Stimulated activated CD8-positive, alpha-beta memory T cell treated with anti-CD3 and anti-CD28 coated beads, Interleukin-12 subunit alpha, Interleukin-12 subunit beta, amount 100 ng/mL, for 1 hour (primary cell): ENCODE results near the gene GMDS.

Experiments
- DNase-seq: peaks from one replicate; pipeline ENCODE4 v3.0.0-alpha.2; 2020; ENCODE audit warnings: low read depth

GMDS gene

GRCh38 chr6:2035826-2036709 is 209.3 kb downstream of the GMDS start:
- DNase-seq, result no peak

DNA sequence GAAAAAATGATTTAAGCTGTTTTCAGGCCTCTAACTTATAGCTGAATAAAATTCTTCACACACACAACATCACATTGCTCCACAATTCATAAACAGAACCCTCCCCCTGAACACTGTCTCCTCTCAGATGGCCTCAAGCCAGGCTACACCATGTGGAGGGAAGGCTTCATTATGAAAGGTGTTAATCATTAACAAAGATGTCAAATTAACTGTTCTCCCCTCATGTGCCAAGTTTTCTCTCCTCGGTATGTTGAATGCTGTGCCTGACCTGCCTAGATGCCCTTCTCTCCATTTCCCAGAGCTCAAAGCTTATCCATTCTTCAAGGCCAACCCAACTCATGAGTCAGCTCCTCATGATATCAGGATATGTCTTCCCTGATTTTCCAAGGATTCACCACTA is 210.4 kb downstream of the GMDS start:
- no peak for DNase-seq

DNA sequence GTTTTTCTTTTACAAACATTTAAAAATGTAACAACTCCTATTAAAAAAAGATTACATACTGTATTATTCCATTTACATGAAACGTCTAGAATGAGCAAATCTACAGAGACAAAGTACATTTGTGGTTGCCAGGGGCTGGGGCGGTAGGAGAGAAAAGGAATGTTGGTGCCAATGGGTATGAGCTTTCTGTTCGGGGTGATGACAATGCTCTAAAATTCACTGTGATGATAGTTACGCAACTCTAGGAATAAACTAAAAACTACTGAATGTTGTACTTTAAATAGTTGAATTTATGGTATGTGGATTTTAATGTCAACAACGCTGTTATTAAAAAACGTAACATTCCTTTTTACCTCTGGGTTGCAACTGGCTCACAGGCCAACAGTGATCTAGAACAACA is 211.1 kb downstream of the GMDS start:
- no peak for DNase-seq

DNA sequence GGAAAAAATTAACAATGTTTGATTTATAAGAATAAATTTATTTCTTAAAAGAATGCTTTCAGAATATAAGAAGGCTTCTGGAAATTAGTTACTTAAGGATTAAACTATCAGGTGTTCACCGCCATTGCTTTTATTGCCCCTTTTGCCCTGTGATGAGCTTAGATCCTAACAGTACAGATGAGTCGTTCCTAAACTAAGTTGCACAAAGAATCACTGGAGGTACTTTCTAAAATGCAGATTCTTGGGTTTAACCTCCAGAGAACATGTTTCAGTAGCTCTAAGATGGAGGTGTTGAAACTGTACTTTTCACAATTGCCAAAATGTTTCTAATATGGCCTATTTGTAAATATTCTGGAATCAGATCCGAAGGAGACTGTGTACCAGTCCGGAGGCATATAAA is 211.9 kb downstream of the GMDS start:
- DNase-seq, result no peak

GRCh38 chr6:2030682-2031244 is 214.6 kb downstream of the GMDS start:
- DNase-seq, result no peak

GRCh38 chr6:2029952-2030351 is 215.5 kb downstream of the GMDS start:
- DNase-seq, result no peak

GRCh38 chr6:2029130-2029794 is 216.1 kb downstream of the GMDS start:
- DNase-seq, result no peak

GRCh38 chr6:2028457-2029038 is 216.9 kb downstream of the GMDS start:
- DNase-seq, result no peak

DNA sequence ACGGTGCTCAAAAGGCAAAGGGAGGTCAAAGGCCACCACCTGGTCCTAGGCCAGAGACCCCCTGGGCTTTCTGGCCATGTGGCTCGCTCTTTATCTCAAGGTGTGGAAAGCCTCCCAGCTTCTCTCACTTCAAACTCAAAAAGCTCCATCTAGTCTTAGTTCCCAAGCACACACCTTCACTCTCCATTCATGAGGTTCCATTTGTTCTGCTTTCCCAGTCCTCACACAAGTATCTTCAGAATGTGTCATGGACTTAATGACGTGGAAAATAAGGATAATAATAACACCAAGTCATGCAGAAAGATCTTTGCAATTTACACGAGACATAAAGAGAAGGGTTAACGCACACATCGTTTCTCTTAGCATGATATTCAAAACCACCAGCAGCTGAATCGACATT is 219.3 kb downstream of the GMDS start:
- no peak for DNase-seq

DNA sequence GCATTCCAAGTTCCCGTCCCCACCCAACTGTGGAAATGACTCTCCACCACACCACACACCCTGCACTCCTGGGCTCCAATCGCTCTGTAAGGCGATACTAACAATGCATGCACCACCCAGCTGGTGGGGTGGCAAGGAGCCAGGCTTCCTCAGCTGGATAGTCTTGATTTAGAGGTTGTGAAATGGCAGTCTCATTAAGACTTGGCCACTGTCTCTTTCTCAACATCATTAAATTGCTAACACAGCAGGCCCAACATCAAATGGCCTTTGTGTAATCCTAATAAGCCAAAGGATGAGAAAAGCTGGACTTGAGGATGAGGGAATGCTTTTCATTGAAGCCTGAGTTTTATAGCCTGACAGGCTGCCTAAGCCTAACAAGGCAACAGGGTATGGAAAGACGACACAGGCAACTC is 223.7 kb downstream of the GMDS start:
- DNase-seq, result no peak

DNA sequence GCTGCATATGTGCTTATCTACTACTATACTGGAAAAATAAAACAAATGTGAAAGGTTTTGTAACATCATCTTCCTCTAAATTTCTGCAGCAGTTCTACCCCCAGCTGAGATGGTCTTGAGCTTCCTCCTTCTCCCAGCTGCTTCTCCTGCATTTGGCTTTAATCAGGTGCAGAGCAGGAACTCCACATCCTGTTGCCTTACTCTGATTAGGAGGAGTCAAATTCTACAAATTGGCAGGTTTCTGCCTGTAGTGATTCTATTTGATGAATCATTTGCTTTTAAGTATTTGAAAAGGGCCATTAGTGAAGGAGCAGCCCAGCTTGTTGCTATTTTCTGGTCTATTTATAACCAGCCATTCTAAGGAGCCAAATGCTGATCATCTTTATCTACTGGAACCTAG is 224.5 kb downstream of the GMDS start:
- DNase-seq, result no peak

DNA sequence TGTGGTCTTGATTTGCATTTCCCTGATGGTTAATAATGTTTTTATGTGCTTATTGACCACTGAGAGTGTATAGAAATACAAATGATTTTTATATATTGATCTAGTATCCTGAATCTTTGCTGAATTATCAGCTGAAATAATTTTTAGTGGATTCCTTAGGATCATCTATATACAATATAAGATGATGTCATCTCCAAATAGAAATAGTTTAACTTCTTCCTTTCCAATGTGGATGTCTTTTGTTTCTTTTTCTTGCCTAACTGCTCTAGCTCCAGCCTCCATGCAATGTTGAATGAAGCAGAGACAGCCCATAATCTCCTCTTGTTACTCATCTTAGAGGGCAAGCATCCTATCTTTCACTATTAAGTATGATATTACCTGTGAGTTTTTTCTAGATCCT is 226.4 kb downstream of the GMDS start:
- no peak for DNase-seq

- no peak for DNase-seq
Observed at GRCh38 chr6:2016040-2016439, 229.4 kb downstream of the GMDS start.

GRCh38 chr6:2008383-2008976 is 236.9 kb downstream of the GMDS start:
- no peak for DNase-seq

DNA sequence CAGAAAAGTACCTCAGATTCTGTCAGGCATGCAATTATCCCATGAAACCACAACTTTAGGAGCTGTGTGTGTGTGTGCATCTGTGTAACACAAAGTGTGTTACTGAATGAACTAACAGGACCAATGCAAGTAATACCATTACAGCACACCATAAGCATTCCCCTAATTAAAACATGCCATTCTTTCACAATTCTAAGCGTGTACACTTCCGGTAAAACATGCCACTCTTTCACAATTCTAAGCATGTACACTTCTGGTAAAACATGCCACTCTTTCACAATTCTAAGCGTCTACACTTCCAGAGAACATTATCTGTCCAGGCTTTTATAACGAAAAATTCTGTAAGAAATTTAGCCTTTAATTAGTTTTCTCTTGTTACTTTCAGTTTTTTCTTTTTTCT is 238.2 kb downstream of the GMDS start:
- no peak for DNase-seq

DNA sequence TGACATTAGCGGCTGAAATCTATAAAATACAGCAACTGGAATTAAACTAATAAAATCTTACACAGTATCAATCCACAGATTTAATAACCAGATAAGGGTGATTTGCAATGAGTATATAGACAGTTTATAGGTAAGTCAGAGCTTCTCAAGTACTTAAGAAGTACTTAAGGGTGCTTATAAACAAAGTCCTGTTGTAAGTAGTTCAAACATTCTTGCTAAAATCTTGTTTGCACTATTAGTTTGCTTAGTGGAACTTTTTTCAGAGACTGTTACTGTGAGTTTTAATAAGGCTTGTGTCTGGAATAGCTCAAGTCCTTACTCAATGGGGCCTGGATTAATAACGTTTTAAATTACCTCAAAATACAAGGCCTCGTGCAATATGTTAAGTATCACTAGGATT is 240.5 kb downstream of the GMDS start:
- no peak for DNase-seq

DNA sequence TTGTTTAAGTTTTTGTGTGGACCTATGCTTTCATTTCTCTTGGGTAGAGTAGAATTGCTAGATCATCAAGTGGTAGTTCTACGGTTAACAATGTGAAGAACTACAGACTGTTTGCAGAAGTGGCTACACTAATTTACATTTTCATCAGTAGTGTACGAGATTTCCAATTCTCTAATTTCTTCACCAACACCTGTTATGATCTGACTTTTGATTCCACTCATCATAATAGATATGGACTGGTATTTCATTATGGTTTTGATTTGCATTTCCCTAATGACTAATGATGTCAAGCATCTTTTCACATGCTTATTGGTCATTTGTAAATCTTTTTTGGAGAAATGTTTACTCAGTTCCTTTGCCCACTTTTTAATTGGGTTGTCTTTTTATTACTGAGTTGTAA is 244.4 kb downstream of the GMDS start:
- no peak for DNase-seq

DNA sequence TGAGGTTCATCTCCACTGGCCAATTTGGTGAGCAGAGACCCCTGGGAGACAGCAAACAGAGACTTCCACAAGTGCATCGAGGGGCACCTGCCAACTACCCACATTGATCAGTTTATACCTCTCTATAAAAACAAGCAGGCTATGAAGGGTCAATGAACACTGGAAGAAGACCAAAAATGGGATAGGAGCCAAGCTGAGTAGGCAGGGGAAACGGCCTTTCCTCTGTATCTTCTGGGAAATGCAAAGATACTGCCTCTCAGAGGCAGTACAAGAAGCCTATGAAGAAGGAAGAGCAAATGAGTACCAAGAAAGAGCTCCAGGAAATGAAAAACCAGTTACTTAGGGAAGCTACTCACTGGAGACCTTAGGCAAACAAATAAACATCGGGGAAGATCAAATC is 247.7 kb downstream of the GMDS start:
- no peak for DNase-seq

DNA sequence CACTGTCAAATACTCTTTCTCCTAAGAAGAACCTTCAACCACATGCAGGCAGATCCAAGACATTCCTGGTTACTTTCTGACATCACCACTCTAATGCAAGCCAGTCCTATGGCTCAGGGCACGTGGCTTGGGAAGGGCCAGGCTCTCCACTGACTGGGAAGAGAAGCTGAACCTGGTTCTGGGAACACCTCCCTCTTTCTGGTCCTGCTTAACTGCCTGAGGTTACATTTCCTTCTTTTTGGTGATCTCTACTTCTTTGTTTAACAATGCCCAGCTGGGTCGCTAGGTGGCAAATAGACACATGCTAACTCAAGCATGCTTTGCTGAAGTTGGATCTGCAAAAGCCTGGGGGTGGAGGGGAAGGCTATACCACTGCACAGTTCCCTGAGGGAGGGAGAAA is 249.8 kb downstream of the GMDS start:
- DNase-seq, result no peak

DNA sequence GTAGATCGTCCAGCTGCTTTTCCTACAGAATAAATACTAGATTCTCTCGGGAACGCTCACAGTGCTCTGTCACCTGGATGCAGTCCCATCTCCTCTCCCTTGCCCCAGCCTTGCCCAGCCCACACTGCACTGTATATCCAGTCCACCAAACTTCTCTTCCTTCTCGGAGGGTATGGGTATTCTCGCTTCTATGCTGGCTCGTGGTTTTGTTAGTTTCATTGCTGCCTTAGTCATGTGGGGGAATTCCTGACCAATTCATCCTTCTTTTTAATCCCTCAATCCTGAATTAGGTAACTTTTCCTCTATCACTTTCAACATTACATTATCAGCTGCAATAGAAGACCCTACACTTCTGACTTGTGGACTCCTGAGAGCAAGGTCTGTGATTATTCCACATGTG is 252.4 kb downstream of the GMDS start:
- no peak for DNase-seq

- no peak for DNase-seq
Observed at GRCh38 chr6:1991332-1991878, 254.0 kb downstream of the GMDS start.

DNA sequence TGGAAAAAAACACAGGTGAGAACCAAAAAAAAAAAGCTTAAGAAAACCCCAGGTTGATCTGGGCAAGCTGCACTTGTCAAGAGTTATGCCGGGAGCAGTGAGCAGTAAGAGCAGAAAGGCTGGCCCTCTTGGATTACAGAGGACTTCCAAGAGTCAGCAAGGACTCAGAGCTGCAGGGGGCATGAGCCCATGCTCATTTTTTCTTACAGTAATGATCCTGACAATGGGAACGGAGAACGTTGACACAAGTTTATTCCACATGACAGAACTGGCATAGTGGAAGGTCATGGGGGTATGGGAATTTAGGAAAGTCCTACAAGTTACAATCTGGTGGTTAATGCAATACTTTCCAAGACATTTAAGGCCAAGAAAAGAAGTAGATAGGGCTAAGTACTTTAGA is 256.6 kb downstream of the GMDS start:
- no peak for DNase-seq
